Measurements from ENCODE around the gene CFAP126. TPM values are rescaled to one million over a fixed set of nuclear protein-coding genes. Genes with fewer than 3 reads are reported as not detected.

CFAP126 gene
- total and polyA plus RNA-seq, 2 of the 13 experiments (the other 11 are each of a cell fraction or from before 2014, with no cell fraction given) = not detected

DNA sequence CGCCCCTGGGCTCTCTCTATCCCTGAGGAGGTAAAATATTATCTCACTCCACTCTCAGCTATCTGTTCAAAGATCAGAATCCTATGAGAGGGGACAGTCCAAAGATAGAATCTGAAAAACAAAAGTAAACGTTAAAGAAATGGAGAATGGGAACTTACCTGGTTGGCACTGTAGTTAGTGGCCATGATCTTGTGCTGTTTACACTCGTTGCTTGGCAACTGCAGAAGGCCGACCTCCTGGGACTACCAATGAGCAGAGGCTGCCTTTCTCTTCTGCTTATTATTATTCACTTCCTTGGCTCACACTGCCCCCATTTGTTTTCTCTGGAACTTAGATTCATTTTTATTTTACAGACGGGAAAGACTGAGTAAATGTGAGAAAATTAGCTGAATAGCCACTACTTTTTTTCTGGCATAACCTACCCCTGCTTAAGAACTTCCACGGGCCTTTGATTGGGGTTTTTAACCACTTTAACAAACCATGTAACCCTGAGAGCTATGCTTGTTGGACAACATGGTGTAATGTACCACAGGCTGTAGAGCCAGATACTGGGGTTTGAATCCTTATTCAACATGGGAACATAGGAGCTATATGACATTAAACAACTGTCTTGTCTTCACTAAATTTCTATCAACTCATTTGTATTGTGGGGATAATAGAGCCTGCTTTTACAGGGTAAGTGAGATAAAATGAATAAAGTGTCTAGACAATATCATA, at the start of gene CFAP126 (continued):
- TF ChIP-seq PAXIP1 (CRISPR knock-in tag; conservative IDR thresholded peaks at IDR 0.05) (peak; percentile 79), TBL1XR1 (IDR thresholded peaks at IDR 0.05; ENCODE audit: borderline replicate concordance, low read length, partially characterized antibody) (peak; percentile 13), ZEB1 (IDR thresholded peaks at IDR 0.05; ENCODE audit: insufficient replicate concordance, low read depth) (peak; percentile 23), KLF15 (CRISPR knock-in tag; IDR thresholded peaks at IDR 0.05; ENCODE audit: borderline replicate concordance) (no peak), MXI1 (IDR thresholded peaks at IDR 0.05; ENCODE audit: borderline replicate concordance, low read depth, low read length) (peak; percentile 75; the same call in 1 of the 3 replicates), BCL6 (CRISPR knock-in tag; IDR thresholded peaks at IDR 0.05) (no peak), U2AF2 (IDR thresholded peaks at IDR 0.05; ENCODE audit: low read depth, low read length) (no peak), SAP130 (CRISPR knock-in tag; IDR thresholded peaks at IDR 0.05; ENCODE audit: low read depth) (peak; percentile 91), ZNF234 (CRISPR knock-in tag; conservative IDR thresholded peaks at IDR 0.05) (no peak), FOXJ3 (CRISPR knock-in tag; IDR thresholded peaks at IDR 0.05; ENCODE audit: borderline replicate concordance) (peak; percentile 83), IKZF5 (CRISPR knock-in tag; IDR thresholded peaks at IDR 0.05) (0 out of 2 replicates have a peak, but pooled peaks have one; percentile 33), DMAP1 (CRISPR knock-in tag; IDR thresholded peaks at IDR 0.05) (no peak), IRF1 (CRISPR knock-in tag; IDR thresholded peaks at IDR 0.05; ENCODE audit: low read depth) (no peak), SIN3A (IDR thresholded peaks at IDR 0.05; ENCODE audit: borderline replicate concordance, low read depth, low read length) (peak; percentile 79; the same call in 1 of the 2 replicates), PAWR (CRISPR knock-in tag; IDR thresholded peaks at IDR 0.05; ENCODE audit: borderline replicate concordance) (no peak), HMGXB3 (CRISPR knock-in tag; IDR thresholded peaks at IDR 0.05; ENCODE audit: borderline replicate concordance) (0 out of 2 replicates have a peak, but pooled peaks have one; percentile 28)
- TF ChIP-seq, protein P1, sequence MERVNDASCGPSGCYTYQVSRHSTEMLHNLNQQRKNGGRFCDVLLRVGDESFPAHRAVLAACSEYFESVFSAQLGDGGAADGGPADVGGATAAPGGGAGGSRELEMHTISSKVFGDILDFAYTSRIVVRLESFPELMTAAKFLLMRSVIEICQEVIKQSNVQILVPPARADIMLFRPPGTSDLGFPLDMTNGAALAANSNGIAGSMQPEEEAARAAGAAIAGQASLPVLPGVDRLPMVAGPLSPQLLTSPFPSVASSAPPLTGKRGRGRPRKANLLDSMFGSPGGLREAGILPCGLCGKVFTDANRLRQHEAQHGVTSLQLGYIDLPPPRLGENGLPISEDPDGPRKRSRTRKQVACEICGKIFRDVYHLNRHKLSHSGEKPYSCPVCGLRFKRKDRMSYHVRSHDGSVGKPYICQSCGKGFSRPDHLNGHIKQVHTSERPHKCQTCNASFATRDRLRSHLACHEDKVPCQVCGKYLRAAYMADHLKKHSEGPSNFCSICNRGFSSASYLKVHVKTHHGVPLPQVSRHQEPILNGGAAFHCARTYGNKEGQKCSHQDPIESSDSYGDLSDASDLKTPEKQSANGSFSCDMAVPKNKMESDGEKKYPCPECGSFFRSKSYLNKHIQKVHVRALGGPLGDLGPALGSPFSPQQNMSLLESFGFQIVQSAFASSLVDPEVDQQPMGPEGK (CRISPR knock-in tag; IDR thresholded peaks at IDR 0.05) = no peak

Data from HepG2 (cell line).